ENCODE measurements around the gene FAM3A. TPM values are rescaled to one million over a fixed set of nuclear protein-coding genes. Genes with fewer than 3 reads are reported as not detected.
"Not testable (repeated sequence)": the region's sequence is repeated elsewhere in the genome, so short reads cannot be mapped to it uniquely, and the experiment has no call there.

FAM3A gene
- total RNA-seq, 1 donor from 2014 or later: 36.5 TPM

- H3K27me3 Mint-ChIP-seq (ENCODE audit: low read depth): no peaks in the 10 kb centered on the region
- TF ChIP-seq CTCF (IDR thresholded peaks at IDR 0.05): no peak
- H3K4me1 Mint-ChIP-seq (ENCODE audit: low read depth): peaks cover 50% of the 10 kb centered on the region
- no peak overlapping the region for H3K4me3 Mint-ChIP-seq (ENCODE audit: unreplicated experiment)
- H3K27ac Mint-ChIP-seq (ENCODE audit: unreplicated experiment): peak overlapping the region; percentile 96
- H3K36me3 Mint-ChIP-seq (ENCODE audit: low read depth): peaks cover 2% of the 10 kb centered on the region
- DNase-seq (ENCODE audit: low spot score): no peak
- H3K9me3 Mint-ChIP-seq (ENCODE audit: low read depth): peaks cover 1% of the 10 kb centered on the region
These were observed 26.8 kb upstream of the FAM3A start for GRCh38 chrX:154542723-154543424.

- H3K36me3 Mint-ChIP-seq (ENCODE audit: low read depth): peaks cover 2% of the 10 kb centered on the region
- TF ChIP-seq CTCF (IDR thresholded peaks at IDR 0.05): no peak
- peak overlapping the region; percentile 96 for H3K27ac Mint-ChIP-seq (ENCODE audit: unreplicated experiment)
- no peak for DNase-seq (ENCODE audit: low spot score)
- H3K4me1 Mint-ChIP-seq (ENCODE audit: low read depth): peaks cover 49% of the 10 kb centered on the region
- no peaks in the 10 kb centered on the region for H3K9me3 Mint-ChIP-seq (ENCODE audit: low read depth)
- H3K27me3 Mint-ChIP-seq (ENCODE audit: low read depth): no peaks in the 10 kb centered on the region
- no peak overlapping the region for H3K4me3 Mint-ChIP-seq (ENCODE audit: unreplicated experiment)
These were observed 26.1 kb upstream of the FAM3A start for GRCh38 chrX:154541896-154542722.

GRCh38 chrX:154541589-154541895 lies 25.5 kb upstream of the FAM3A start:
- TF ChIP-seq CTCF (IDR thresholded peaks at IDR 0.05): no peak
- Mint-ChIP-seq H3K36me3 (ENCODE audit: low read depth) (peaks cover 2% of the 10 kb centered on the region), H3K27me3 (ENCODE audit: low read depth) (no peaks in the 10 kb centered on the region), H3K9me3 (ENCODE audit: low read depth) (no peaks in the 10 kb centered on the region), H3K4me1 (ENCODE audit: low read depth) (peaks cover 49% of the 10 kb centered on the region), H3K27ac (ENCODE audit: unreplicated experiment) (peak overlapping the region; percentile 96), H3K4me3 (ENCODE audit: unreplicated experiment) (peak overlapping the region; percentile 16)
- no peak for DNase-seq (ENCODE audit: low spot score)

- H3K36me3 Mint-ChIP-seq (ENCODE audit: low read depth): peaks cover 2% of the 10 kb centered on the region
- H3K4me3 Mint-ChIP-seq (ENCODE audit: unreplicated experiment): peak overlapping the region; percentile 16
- DNase-seq (ENCODE audit: low spot score): no peak
- no peak for TF ChIP-seq CTCF (IDR thresholded peaks at IDR 0.05)
- no peaks in the 10 kb centered on the region for H3K9me3 Mint-ChIP-seq (ENCODE audit: low read depth)
- H3K27me3 Mint-ChIP-seq (ENCODE audit: low read depth): no peaks in the 10 kb centered on the region
- peak overlapping the region; percentile 96 for H3K27ac Mint-ChIP-seq (ENCODE audit: unreplicated experiment)
- peaks cover 45% of the 10 kb centered on the region for H3K4me1 Mint-ChIP-seq (ENCODE audit: low read depth)
These were observed 25.0 kb upstream of the FAM3A start for GRCh38 chrX:154540897-154541535.

- H3K27ac Mint-ChIP-seq (ENCODE audit: unreplicated experiment): not testable (repeated sequence)
These were observed 24.3 kb upstream of the FAM3A start for GRCh38 chrX:154540365-154540764.

More at GRCh38 chrX:154540365-154540764, 24.3 kb upstream of the FAM3A start:
- not testable (repeated sequence) for H3K9me3 Mint-ChIP-seq (ENCODE audit: low read depth); DNase-seq (ENCODE audit: low spot score); H3K27me3 Mint-ChIP-seq (ENCODE audit: low read depth); H3K36me3 Mint-ChIP-seq (ENCODE audit: low read depth); H3K4me3 Mint-ChIP-seq (ENCODE audit: unreplicated experiment)
- H3K4me1 Mint-ChIP-seq (ENCODE audit: low read depth): peaks cover 41% of the 10 kb centered on the region
